ENCODE data around the gene PLA2G12B.

DNA sequence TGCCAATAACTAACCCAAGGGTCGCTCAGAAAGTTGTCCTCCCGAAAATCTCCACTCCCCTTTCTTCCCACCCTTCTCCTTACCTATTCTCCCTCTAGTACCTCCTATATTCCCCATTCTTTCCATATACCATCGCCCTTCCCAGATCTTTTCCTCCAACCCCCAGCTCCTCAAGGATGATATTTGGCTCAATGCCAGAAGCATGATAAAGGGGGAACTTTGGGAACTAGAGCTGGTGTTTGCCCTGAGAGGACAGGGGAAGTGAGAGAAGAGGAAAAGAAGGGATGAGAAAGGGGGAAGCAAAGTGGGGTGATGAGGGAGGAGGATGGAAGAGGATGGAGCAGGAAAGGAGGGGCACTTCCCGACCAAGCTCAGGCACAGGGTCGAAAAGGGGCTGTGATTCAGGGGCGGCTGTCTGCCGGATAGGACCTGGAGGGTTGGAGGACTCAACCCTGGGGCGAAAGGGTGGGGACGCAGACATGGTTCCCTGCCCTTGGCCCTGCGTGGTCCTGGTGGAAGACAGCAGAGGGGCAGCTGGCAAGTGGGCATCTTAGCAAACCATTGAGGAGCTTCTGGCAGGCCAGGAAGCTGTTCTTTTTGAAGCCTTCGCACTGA lies 59.3 kb downstream of the PLA2G12B start:
- TF ChIP-seq, protein P1, sequence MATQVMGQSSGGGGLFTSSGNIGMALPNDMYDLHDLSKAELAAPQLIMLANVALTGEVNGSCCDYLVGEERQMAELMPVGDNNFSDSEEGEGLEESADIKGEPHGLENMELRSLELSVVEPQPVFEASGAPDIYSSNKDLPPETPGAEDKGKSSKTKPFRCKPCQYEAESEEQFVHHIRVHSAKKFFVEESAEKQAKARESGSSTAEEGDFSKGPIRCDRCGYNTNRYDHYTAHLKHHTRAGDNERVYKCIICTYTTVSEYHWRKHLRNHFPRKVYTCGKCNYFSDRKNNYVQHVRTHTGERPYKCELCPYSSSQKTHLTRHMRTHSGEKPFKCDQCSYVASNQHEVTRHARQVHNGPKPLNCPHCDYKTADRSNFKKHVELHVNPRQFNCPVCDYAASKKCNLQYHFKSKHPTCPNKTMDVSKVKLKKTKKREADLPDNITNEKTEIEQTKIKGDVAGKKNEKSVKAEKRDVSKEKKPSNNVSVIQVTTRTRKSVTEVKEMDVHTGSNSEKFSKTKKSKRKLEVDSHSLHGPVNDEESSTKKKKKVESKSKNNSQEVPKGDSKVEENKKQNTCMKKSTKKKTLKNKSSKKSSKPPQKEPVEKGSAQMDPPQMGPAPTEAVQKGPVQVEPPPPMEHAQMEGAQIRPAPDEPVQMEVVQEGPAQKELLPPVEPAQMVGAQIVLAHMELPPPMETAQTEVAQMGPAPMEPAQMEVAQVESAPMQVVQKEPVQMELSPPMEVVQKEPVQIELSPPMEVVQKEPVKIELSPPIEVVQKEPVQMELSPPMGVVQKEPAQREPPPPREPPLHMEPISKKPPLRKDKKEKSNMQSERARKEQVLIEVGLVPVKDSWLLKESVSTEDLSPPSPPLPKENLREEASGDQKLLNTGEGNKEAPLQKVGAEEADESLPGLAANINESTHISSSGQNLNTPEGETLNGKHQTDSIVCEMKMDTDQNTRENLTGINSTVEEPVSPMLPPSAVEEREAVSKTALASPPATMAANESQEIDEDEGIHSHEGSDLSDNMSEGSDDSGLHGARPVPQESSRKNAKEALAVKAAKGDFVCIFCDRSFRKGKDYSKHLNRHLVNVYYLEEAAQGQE (IDR thresholded peaks at IDR 0.05), result no peak
- no peak for TF ChIP-seq POLR2A (IDR thresholded peaks at IDR 0.05; ENCODE audit: low read length)

Data from A549 (cell line).